Measurements from ENCODE around the gene SPATA46.
"Not testable (repeated sequence)": the region's sequence is repeated elsewhere in the genome, so short reads cannot be mapped to it uniquely, and the experiment has no call there.

The SPATA46 gene

DNA sequence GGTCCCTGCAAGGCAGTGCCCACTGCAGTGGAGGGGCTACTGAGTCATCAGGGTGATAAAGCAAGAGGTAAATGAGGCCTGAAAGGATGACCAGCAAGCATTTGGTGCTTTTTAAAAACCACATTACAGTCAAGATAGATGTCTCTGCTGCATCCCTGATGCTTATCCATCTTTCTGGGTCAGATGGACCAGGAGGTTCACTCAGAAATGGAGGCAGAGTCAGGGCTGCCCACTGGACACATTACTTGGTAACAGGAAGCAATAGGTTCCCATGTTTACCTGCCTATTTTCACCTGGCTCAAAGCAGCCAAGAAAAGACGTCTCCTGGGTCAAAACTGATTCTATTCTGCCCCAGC lies 3.6 kb downstream of the SPATA46 start:
- DNase-seq, result no peak

DNA sequence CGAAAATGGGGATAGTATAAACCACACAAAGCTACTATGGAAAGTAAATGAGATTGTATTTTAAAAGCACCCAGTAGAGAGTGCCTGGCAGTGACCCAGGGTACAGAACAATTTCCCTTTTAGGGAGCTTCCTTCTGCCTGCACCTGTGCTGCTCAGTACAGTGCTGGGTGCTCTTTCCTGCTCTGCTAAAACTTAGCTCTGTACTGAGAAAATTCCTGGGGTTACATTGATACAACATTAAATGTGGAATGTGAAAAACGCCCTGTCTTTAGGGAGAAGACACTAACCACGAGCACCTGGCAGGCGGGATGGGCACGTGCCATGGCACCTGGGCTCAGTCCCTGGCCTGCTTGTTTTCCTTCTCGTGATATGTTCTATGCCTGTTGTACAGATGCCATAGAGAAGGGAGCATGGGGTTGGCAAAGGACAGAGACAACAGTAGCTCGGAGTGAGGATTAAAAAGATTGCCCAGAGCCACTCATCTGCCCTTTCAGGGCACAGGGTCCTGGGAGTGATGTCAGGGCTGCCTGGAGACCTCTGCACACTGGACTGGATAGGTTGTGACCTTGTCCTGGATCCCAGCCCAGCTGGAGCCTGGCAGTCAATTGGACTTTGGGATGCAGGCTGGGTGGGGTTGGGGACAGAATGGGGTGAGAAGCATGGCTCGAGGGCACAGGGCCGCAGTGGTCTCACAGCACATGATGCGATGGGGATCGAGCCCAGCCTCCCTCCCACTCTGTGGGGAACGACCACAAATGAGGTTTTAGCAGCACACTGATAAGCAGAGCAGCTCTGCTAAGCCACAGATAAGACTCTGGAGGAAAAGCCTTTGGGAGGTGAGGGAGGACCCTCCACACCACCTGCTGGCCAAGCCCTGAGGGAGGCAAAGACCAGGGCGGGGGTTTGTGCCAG lies 4.2 kb downstream of the SPATA46 start:
- no peak for DNase-seq

DNA sequence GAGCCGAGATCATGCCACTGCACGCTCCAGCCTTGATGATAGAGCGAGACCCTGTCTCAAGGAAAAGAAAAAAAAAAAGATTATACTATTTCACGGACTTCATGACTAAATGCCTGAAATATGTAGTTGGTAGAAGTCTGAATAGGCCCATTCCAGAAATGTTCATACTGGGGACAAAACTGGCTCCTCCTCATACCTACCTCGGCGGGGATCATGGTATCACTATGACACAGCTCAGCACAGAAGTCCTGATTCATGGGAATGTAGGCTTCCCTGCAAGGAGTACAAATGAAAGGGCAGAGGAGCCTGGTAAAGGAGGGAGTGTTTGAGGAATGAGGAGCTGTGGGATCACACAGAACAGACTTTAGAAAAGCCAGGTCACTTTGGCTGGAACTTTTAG lies 5.0 kb downstream of the SPATA46 start:
- no peak for DNase-seq

DNA sequence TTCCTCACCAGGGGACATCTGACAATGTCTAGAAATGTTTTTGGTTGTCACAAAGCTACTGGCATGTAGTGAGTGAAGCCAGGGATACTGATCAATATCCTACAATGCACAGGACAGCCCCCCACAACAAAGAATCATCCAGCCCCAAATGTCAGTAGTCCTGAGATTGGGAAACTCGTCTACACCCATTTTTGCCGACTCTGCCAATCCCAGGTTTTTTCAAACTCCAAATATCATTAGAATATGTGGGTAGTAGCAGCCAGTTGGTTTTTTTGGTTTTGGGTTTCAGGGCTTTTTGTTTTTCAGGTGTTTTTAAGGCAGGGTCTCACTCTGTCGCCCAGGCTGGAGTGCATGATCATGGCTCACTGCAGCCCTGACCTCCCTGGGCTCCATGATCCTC lies 5.9 kb downstream of the SPATA46 start:
- no peak for DNase-seq

DNA sequence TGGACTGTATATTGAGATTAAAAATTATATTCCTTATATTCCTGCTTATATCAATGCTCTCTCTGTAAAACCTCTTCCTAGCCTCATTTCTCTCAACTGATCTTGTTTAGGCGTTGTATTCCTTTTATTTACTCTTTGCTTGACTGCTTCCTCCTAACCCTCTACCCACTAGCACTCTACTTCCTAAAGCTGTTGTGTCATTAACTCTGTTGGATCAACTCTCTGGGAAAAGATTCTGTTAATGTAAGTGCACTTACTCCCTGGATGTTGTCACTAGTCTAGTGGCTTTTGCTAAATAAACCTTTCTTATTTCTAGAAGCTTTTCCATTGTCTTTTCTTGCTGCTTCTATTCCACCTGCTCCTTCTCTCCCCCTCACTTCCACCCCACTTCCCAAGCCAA lies 6.5 kb downstream of the SPATA46 start:
- DNase-seq, result no peak

DNA sequence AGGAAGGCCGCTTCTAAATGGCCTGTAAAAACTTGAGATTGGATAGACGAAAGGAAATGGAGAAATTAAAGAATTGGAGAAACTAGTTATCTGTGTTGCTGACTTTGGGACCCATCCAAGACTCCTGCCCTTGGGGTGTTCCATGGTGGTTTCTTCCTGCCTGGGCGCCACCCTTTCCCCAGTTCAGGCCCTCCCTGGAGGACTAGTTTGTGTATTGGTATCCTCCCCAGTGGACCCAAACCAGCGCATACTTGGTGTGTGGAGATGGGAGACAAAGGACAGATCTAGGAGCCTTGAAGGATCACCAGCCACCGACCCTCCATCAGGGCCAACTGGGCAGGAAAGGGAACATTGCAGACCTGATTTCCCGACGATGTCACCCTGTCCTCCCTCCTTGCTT lies 7.1 kb downstream of the SPATA46 start:
- no peak for DNase-seq

DNA sequence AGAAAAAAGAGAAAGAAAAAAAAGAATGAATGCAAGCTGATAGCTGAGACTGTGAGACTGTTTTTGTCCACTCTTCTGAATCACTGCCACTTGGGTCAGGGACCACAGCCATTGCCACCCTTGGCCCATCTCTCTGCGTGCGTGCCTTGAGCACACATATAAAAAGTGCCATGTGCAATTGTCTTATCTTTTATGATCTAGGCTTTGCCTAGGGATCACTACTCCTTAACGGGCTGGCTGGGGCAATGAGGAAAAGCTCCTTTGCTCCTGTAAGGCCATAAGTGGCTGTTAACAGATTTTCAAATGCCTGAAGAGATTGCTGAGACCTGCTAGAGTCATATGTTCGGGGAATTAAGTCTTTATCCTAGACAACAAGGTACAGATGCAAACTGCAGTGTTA lies 8.2 kb downstream of the SPATA46 start:
- no peak for DNase-seq

DNA sequence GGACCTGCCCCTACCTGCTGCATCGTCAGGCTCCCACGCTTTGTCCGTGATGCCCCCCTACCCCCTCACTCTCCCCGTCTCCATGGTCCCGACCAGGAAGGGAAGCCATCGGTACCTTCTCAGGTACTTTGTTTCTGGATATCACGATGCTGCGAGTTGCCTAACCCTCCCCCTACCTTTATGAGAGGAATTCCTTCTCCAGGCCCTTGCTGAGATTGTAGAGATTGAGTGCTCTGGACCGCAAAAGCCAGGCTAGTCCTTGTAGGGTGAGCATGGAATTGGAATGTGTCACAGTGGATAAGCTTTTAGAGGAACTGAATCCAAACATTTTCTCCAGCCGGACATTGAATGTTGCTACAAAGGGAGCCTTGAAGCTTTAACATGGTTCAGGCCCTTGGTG lies 8.9 kb downstream of the SPATA46 start:
- DNase-seq, result no peak

DNA sequence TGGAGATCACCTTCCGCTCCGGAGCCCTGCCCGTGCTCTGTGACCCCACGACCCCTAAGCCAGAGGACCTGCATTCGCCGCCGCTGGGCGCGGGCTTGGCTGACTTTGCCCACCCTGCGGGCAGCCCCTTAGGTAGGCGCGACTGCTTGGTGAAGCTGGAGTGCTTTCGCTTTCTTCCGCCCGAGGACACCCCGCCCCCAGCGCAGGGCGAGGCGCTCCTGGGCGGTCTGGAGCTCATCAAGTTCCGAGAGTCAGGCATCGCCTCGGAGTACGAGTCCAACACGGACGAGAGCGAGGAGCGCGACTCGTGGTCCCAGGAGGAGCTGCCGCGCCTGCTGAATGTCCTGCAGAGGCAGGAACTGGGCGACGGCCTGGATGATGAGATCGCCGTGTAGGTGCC lies 9.6 kb downstream of the SPATA46 start:
- DNase-seq, result no peak

DNA sequence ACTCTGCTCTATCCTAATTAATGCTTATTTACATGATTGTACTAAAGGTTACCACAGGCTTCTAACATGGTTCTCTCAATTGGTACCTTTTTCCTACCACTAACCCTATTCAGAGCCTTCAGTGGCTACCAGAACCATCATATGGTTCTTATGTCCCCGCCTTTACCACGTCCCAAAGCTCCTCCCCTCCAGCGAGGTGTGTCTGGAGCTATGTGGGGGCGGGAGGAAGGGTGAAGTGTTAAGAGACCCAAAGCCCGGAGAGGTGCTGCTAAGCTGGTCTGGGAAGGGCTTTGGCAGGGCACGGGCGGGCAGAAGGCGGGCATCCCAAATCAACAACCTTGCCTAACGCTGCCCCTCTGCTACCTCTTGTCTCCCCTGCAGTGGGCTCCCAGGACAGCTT lies 10.0 kb downstream of the SPATA46 start:
- no peak for DNase-seq

DNA sequence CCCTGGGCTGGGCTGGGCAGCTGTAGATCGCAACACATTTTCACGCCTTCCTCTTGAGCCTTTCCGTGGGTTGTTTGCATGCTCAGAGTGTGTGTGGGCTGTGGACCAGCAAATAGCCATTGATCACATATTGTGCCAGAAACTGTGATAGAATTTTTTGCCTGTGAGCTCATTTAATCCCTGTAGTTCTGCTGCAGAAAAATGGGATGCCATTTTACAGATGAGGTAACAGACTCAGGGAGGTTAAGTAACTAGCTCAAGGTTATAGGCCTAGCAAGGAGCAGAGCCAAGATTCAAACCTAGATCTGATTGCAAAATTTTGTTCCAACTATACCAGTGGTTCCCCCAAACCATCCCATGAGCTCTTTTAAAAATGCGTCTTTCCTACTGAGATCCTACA lies 10.5 kb downstream of the SPATA46 start:
- DNase-seq, result no peak

DNA sequence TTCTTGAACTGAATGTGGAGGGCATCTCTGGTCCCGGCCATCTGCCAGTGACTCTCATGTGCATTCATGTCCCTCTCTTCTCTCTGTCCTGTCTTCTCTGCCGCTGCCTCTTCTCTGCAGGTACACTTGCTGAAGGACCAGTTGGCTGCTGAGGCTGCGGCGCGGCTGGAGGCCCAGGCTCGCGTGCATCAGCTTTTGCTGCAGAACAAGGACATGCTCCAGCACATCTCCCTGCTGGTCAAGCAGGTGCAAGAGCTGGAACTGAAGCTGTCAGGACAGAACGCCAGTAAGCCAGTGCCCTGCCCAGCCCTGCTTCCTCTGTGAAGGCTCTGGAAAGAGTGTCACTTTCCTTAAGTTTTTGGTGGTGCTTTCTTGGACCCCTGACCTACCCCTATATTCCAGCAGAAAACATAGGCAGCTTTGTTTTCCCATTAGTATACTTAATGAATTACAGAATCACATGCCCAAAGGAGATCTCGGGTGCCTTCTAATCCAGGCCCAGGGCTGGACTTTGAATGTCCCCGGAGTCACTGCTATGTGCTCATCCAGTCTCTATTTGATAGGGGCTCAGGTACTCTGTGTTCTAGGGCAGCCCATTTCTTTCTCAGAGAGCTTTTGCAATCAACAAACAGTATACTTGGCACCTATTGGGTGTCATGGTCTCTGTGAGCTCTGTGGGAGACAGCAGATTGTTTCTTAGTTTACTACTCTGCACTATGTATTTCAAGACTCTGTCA lies 11.2 kb downstream of the SPATA46 start:
- no peak for DNase-seq

DNA sequence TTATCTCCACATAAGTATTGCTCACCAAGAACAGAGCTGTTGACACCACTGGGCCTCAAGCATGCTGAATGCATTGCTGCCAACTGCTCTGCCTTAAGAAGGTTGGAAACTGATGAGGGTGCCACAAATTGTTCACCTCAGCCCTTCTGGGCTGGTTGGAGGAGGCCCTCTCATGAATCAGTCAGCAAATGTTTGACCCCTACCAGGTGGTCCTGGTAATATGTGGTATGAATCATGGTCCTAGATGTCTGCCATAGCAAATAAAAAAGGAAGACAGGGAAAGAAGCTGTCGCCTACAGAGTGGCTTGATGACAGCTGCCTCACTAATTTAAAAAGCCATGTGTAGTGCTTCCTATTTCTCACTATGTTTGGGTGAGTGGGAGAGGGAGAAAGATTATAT lies 12.2 kb downstream of the SPATA46 start:
- DNase-seq, result no peak

DNA sequence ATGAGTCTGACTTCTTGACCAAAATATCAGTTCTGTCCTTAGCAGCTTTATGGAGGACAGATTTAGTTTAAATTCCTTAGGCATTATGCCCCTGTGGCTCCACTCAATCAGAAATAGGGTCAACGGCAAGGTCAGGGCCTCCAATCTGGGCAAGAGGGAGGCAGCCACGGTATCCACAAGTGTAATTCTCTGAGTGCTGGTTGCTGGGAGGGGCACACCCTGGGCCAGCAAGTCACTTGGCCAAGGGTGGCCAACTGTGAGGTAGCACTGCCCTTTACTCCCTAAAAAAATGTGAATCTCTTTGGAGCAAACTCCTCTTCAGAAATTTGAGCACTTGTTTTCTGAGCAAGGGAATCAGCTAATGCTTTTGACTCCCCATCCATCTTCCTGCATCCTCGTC lies 12.8 kb downstream of the SPATA46 start:
- no peak for DNase-seq

DNA sequence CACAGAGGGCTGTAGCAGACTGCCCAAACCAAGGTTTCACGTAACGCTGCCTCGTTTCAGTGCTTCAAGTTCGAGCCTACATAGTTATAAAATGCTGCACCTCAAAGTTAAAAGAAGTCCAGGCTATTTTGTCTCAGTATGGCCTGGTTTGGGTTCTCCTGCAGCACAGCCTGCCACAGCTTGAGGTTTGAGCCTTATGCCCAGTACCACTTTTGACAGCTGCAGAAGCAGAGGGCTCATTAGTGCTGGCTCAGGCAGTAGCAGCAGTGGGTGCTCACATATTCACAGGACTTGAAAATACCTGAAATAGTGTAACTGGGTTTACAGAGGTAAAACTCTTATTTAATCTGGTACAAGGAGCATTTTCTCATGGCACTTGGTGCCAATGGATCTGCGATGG lies 15.3 kb downstream of the SPATA46 start:
- no peak for DNase-seq

DNA sequence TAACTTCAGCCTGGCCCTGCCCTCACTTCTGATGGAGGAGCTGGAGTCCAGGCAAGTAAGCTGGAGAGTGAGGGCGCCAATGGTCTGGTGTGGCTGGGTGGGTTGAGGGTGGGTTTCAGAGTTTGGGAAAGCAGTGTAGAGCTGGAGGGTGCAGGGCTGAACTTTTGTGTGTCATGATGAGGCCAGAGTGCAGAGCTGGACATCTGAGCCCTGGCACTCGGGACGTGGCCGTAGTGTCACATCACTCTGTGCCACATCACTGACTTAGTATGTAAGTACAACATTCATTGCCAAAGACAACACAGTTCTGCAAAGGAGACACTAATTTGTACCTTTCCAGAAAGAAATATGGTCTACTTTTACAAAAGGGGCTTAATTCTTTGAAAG lies 15.8 kb downstream of the SPATA46 start:
- no peak for DNase-seq

DNA sequence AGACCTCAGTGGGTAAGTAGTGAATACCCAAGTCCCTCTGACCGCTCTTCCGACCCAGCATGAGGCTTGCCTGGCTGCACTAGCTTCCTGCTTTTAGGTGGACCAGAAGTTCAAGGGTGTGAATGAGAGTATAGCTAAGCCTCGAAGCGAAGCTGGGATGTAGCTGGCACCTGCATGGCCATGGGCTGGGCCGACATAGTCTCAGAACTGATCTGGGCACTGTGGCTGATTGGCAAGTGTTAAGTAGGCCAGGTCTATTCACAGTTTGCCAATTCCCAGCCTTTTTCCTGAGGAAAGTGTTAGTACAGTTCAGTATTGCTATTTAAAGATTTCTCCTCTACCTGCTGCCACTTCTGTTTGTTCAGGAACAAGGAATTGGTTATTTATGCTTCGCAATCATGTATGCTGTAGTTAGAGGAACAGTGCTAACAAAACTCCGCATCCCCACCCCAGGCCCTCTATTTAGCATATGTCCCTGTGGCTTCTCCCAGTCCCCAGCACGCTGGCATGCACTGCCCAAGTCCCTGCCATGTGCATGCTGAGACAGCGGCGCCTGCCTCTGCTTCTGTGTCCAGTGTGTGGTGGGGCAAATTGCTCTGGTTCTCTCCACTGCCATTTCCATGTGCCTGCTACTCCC lies 16.3 kb downstream of the SPATA46 start:
- no peak for DNase-seq

DNA sequence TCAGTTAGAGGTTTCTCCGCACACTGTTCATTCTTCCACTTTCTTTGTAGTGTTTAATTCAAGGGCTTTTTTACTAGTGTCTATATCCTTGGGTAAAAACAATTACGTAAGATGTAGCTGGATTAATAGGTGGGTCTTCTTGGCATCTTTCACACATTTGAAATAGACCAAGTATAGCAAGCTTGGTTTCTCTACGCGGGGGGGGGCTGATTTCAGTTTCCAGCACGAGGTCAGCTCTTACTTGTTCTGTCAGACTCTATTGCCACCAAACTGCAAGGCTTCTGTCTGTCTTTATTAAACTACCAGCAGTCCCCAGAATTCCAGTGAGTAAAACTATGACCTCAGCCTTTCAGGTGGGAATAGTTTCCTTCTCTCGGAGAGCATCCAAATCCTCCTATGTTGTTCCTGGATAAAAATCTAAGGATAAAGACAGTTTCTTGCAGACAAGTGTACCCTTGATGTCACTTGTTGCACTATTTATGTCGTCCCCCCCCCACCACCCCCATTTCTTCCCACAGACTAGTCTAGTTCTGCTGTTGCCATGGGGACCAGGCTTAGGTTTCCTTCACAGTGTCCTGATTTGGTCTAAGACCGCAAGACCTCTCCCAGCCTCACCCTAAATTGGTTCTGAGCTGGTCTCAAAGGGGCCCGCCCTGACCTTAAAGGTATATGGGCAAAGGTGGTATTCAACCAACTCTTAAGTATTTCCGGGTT lies 17.0 kb downstream of the SPATA46 start:
- DNase-seq, result no peak

DNA sequence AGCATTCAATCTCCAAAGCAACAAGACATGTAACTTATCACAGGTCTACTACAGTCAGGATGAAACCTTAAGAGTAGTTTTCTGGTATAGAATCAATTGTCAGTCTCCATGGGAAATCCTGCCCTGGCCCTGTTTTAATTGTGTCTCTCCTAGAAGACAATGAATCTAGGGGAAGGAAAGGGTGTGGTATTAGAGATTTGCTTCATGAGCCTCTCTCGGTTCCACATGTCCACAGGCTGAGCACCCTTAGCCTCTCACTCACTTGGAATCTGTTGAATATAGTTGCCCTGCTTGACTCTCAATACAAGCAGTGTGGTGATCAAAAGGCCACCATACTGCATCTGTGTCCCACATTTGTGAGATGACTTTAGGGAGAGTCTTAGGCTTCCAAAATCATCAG lies 17.7 kb downstream of the SPATA46 start:
- no peak for DNase-seq

DNA sequence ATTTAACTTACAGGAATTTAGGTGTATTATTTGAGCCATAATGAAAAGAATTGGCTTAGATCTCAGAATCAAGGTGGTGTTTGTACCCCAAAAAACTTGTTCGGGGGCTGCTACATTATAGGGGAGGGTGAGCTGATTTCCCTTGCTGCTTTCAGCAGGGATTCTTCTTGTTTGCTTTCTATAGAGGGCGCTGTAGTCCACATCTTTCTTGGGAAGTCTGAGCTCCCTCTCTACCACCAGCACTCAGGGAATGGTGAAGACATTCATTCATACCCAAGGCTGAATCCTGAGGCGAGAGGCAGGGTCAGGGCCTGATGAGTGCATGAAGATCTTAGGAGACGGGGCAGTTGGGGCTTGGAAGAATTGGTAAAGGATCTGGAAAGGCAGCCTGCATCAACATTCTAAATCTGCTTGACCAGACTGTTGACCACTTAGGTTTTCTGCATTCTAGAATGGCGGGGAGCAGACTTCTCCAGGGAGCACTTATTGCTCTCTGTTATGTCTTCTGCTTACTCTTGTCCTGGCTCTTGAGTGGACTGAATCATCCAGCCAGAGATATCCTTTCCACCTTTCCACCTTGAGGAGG lies 18.9 kb downstream of the SPATA46 start:
- no peak for DNase-seq

DNA sequence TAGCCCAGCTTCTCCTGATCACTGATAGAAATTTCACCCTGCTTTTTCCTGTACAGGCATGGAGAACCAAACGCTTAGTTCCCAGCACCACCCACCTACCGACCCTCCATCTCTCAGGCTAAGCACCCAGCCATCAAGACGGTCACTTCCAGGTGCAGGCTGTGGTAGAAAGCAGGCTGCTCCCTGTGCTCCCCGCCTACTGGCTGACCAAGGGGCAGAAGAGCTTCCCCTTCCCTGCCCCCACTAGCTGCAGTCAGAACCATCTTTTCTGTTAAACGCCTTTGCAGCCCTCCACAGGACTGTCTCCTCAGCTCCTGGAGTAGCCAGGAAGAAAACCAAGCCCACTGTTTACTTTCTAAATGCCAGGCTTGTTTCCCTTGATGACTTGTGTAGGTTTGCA lies 23.0 kb downstream of the SPATA46 start:
- DNase-seq, result no peak

DNA sequence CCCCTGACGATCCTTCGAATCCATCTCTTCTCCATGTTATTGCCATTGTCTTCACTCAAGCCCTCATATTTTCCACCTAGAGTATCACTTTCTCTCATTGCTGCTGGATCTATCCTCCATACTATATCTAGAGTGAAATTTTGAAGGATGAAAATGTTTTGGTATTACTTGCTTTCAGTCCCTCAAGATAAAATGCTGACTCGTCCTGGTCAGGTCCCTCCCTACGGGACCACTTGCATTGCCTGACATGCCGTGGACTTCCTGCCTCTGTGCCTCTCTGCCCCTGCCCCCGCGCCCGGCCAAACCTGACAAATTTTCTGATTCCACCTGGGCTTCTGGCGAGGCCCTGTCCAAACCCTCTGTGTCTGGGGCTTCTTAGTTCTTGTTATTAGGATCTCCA lies 23.6 kb downstream of the SPATA46 start:
- no peak for DNase-seq

DNA sequence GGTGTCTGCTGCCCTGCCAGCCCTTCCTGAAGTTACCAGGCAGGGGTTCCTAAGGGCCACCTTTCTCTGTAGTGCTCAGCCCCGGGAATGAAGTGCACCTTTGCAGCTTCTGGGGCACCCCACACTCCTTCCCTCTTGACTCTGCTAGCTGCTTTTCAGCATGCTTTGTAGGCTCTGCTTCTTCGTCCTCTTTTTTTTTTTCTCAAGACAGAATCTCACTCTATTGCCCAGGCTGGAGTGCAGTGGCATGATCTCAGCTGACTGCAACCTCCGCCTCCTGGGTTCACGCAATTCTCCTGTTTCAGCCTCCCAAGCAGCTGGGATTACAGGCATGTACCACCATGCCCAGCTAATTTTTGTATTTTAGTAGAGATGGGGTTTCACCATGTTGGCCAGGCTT lies 24.8 kb downstream of the SPATA46 start:
- not testable (repeated sequence) for DNase-seq

Data from activated CD4-positive, alpha-beta T cell treated with anti-CD3 and anti-CD28 coated beads for 1 hour (primary cell).